Activated T-cell treated with anti-CD3 and anti-CD28 coated beads, Interleukin-2, amount 50 U/mL, for 1 hour (primary cell): Measurements from ENCODE around the gene NUP93.

Source experiments
- DNase-seq: peaks from one replicate; pipeline ENCODE4 v3.0.0-alpha.2; 2020

The NUP93 gene

GRCh38 chr16:56729735-56730662 is at the start of gene NUP93:
Gene NUP93 (plus strand): TSS chr16:56730129. CDS start chr16:56748248, 18,119 bp downstream.
- peak; percentile 86 for DNase-seq

GRCh38 chr16:56681939-56682702 is 47.8 kb upstream of the NUP93 start, which contains the start of gene MT1X:
Gene MT1X (plus strand): TSS chr16:56682470. CDS start chr16:56682541, 71 bp downstream.
- peak; percentile 91 for DNase-seq

- no peak for DNase-seq
Observed at GRCh38 chr16:56682703-56683397, 47.1 kb upstream of the NUP93 start.

- no peak for DNase-seq
Observed at GRCh38 chr16:56683424-56684172, 46.3 kb upstream of the NUP93 start.

GRCh38 chr16:56684256-56684925 is 45.5 kb upstream of the NUP93 start:
- DNase-seq: no peak

GRCh38 chr16:56684926-56685590 is 44.9 kb upstream of the NUP93 start:
- DNase-seq: no peak

GRCh38 chr16:56686758-56687157 is 43.2 kb upstream of the NUP93 start:
- DNase-seq: no peak

GRCh38 chr16:56688762-56689161 is 41.2 kb upstream of the NUP93 start:
- no peak for DNase-seq

GRCh38 chr16:56689171-56689570 is 40.8 kb upstream of the NUP93 start:
- DNase-seq: no peak

- DNase-seq: no peak
Observed at GRCh38 chr16:56690420-56691122, 39.4 kb upstream of the NUP93 start.

GRCh38 chr16:56691885-56692284 is 38.0 kb upstream of the NUP93 start:
- no peak for DNase-seq

- no peak for DNase-seq
Observed at GRCh38 chr16:56695246-56695645, 34.7 kb upstream of the NUP93 start.

- no peak for DNase-seq
Observed at GRCh38 chr16:56697456-56698155, 32.3 kb upstream of the NUP93 start.

- no peak for DNase-seq
Observed at GRCh38 chr16:56700195-56700594, 29.7 kb upstream of the NUP93 start.

- DNase-seq: no peak
Observed at GRCh38 chr16:56700631-56701030, 29.3 kb upstream of the NUP93 start.

- no peak for DNase-seq
Observed at GRCh38 chr16:56701534-56701933, 28.4 kb upstream of the NUP93 start.

- no peak for DNase-seq
Observed at GRCh38 chr16:56702836-56703235, 27.1 kb upstream of the NUP93 start.

GRCh38 chr16:56708525-56709442 is 21.1 kb upstream of the NUP93 start:
- peak; percentile 26 for DNase-seq
